ENCODE data around the gene VPS39. TPM values are rescaled to one million over a fixed set of nuclear protein-coding genes. Genes with fewer than 3 reads are reported as not detected.

VPS39 gene
- total RNA-seq, 1 donor from 2014 or later, result 60.4 TPM

GRCh38 chr15:42166225-42166940, 41.7 kb downstream of the VPS39 start:
- intact Hi-C loops (cut with DNase I), result no loop called here
- DNase-seq (ENCODE audit: low spot score) (no peak), ATAC-seq (no peak)

GRCh38 chr15:42165106-42165505, 43.0 kb downstream of the VPS39 start:
- intact Hi-C loops (cut with DNase I), result no loop called here
- DNase-seq (ENCODE audit: low spot score) (no peak), ATAC-seq (no peak)

GRCh38 chr15:42163947-42164550, 44.1 kb downstream of the VPS39 start:
- DNase-seq (ENCODE audit: low spot score), result no peak
- ATAC-seq, result no peak
- intact Hi-C loops (cut with DNase I), result no loop called here

- DNase-seq (ENCODE audit: low spot score), result no peak
- ATAC-seq, result no peak
- intact Hi-C loops (cut with DNase I), result no loop called here
Measured at GRCh38 chr15:42163291-42163690, 44.8 kb downstream of the VPS39 start.

- ATAC-seq, result no peak
- DNase-seq (ENCODE audit: low spot score), result peak; percentile 7
Measured at GRCh38 chr15:42160136-42160535, 48.0 kb downstream of the VPS39 start.

GRCh38 chr15:42159381-42160015, 48.6 kb downstream of the VPS39 start:
- DNase-seq (ENCODE audit: low spot score) (peak; percentile 59), ATAC-seq (peak; percentile 8)
- intact Hi-C loops (cut with DNase I), result no loop called here

More at GRCh38 chr15:42160136-42160535, 48.0 kb downstream of the VPS39 start:
- intact Hi-C loops (cut with DNase I), result no loop called here

GRCh38 chr15:42158941-42159340, 49.2 kb downstream of the VPS39 start:
- ATAC-seq, result peak; percentile 22
- intact Hi-C loops (cut with DNase I), result no loop called here

GRCh38 chr15:42157981-42158765, 49.9 kb downstream of the VPS39 start:
- intact Hi-C loops (cut with DNase I), result no loop called here
- ATAC-seq, result peak; percentile 25
- no peak for DNase-seq (ENCODE audit: low spot score)

More at GRCh38 chr15:42158941-42159340, 49.2 kb downstream of the VPS39 start:
- DNase-seq (ENCODE audit: low spot score), result peak; percentile 47

- no peak for DNase-seq (ENCODE audit: low spot score)
- ATAC-seq, result no peak
- intact Hi-C loops (cut with DNase I), result no loop called here
Measured at GRCh38 chr15:42157381-42157780, 50.7 kb downstream of the VPS39 start.

- ATAC-seq, result no peak
Measured at GRCh38 chr15:42156243-42156922, 51.7 kb downstream of the VPS39 start, which contains the start of gene PLA2G4F. Gene PLA2G4F (minus strand): TSS chr15:42156636. CDS start chr15:42156549, 87 bp downstream.

GRCh38 chr15:42155546-42156242, 52.4 kb downstream of the VPS39 start:
- ATAC-seq (no peak), DNase-seq (ENCODE audit: low spot score) (peak; percentile 37)
- intact Hi-C loops (cut with DNase I), result no loop called here

More at GRCh38 chr15:42156243-42156922, 51.7 kb downstream of the VPS39 start, which contains the start of gene PLA2G4F:
- intact Hi-C loops (cut with DNase I), result no loop called here
- no peak for DNase-seq (ENCODE audit: low spot score)

GRCh38 chr15:42154956-42155355, 53.1 kb downstream of the VPS39 start:
- ATAC-seq (no peak), DNase-seq (ENCODE audit: low spot score) (peak; percentile 4)
- intact Hi-C loops (cut with DNase I), result no loop called here

- peak; percentile 34 for DNase-seq (ENCODE audit: low spot score)
- no peak for ATAC-seq
- intact Hi-C loops (cut with DNase I), result no loop called here
Measured at GRCh38 chr15:42154212-42154941, 53.7 kb downstream of the VPS39 start.

GRCh38 chr15:42153874-42154211, 54.3 kb downstream of the VPS39 start:
- ATAC-seq (no peak), DNase-seq (ENCODE audit: low spot score) (peak; percentile 41)
- intact Hi-C loops (cut with DNase I), result no loop called here

- ATAC-seq (no peak), DNase-seq (ENCODE audit: low spot score) (peak; percentile 25)
- intact Hi-C loops (cut with DNase I), result no loop called here
Measured at GRCh38 chr15:42152921-42153698, 55.0 kb downstream of the VPS39 start.

- DNase-seq (ENCODE audit: low spot score), result peak; percentile 37
- ATAC-seq, result peak; percentile 19
- intact Hi-C loops (cut with DNase I), result no loop called here
Measured at GRCh38 chr15:42152196-42152920, 55.7 kb downstream of the VPS39 start.
